Neuronal stem cell (in vitro differentiated cells): ENCODE measurements around the gene MARVELD3.

Source experiments
- DNase-seq: peaks from one replicate; pipeline ENCODE4 v3.0.0-alpha.2; 2013; ENCODE audit warnings: low spot score
- H2AFZ ChIP-seq: one replicate; pipeline ENCODE4 v1.6.1; 2013; ENCODE audit warnings: mild to moderate bottlenecking, low read length, inconsistent platforms
- H2AK5ac ChIP-seq: 2 replicates; pipeline ENCODE4 v1.6.1; 2013; ENCODE audit warnings: low read depth, mild to moderate bottlenecking, inconsistent platforms, low read length, moderate library complexity, mixed read lengths
- H2BK120ac ChIP-seq: 2 replicates; pipeline ENCODE4 v1.6.1; 2013; ENCODE audit warnings: low read depth, mild to moderate bottlenecking, inconsistent platforms, low read length, moderate library complexity, mixed read lengths
- H2BK12ac ChIP-seq: one replicate; pipeline ENCODE4 v1.6.1; 2013; ENCODE audit warnings: low read length, inconsistent platforms
- H2BK15ac ChIP-seq: 2 replicates; pipeline ENCODE4 v1.6.1; 2013; ENCODE audit warnings: mild to moderate bottlenecking, low read length, inconsistent platforms, mixed read lengths
- H2BK5ac ChIP-seq: one replicate; pipeline ENCODE4 v1.6.1; 2013; ENCODE audit warnings: inconsistent platforms, mild to moderate bottlenecking, low read length, moderate library complexity
- H3K14ac ChIP-seq: one replicate; pipeline ENCODE4 v1.6.1; 2013; ENCODE audit warnings: low read length, inconsistent platforms
- H3K18ac ChIP-seq: 2 replicates; pipeline ENCODE4 v1.6.1; 2013; ENCODE audit warnings: low read length, inconsistent platforms
- H3K23ac ChIP-seq: 2 replicates; pipeline ENCODE4 v1.6.1; 2013; ENCODE audit warnings: low read depth, mild to moderate bottlenecking, mixed read lengths, low read length, inconsistent platforms; ENCODE audit not compliant: poor library complexity
- H3K27ac ChIP-seq: replicated peaks from 3 replicates; pipeline ENCODE4 v1.5.1; 2013; ENCODE audit warnings: low read length, inconsistent platforms
- H3K27me3 ChIP-seq, 3 experiments: 2 replicates each; pipeline ENCODE4 v1.6.1; 2013; ENCODE audit warnings: low read length in 3 of 3, mild to moderate bottlenecking in 2 of 3, inconsistent platforms in 1 of 3, low read depth in 1 of 3, mixed read lengths in 1 of 3, moderate library complexity in 1 of 3; ENCODE audit not compliant: control insufficient read depth in 3 of 3, insufficient read depth in 3 of 3
- H3K36me3 ChIP-seq, 2 donors: replicated peaks in 1 of 2; 2 replicates each; pipeline ENCODE4 v1.6.1; 2013; ENCODE audit warnings: low read length in 2 of 2; ENCODE audit not compliant: control insufficient read depth in 2 of 2, insufficient read depth in 2 of 2
- H3K4ac ChIP-seq: 2 replicates; pipeline ENCODE4 v1.6.1; 2013; ENCODE audit warnings: inconsistent platforms, mild to moderate bottlenecking, low read length, moderate library complexity
- H3K4me1 ChIP-seq, 2 donors: 1 replicate in 1 of 2; 2 replicates in 1 of 2; pipeline ENCODE4 v1.6.1; 2013; ENCODE audit warnings: low read length in 2 of 2, low read depth in 1 of 2; ENCODE audit not compliant: control insufficient read depth in 2 of 2, insufficient read depth in 1 of 2
- H3K4me2 ChIP-seq: one replicate; pipeline ENCODE4 v1.6.1; 2013; ENCODE audit warnings: mild to moderate bottlenecking, low read length, inconsistent platforms; ENCODE audit not compliant: insufficient read depth, poor library complexity, severe bottlenecking
- H3K4me3 ChIP-seq, 2 donors: 2 replicates each; pipeline ENCODE4 v1.5.1; 2013; ENCODE audit warnings: low read length in 2 of 2, mild to moderate bottlenecking in 2 of 2, inconsistent platforms in 1 of 2, moderate library complexity in 1 of 2
- H3K79me1 ChIP-seq: one replicate; pipeline ENCODE4 v1.6.1; 2013; ENCODE audit warnings: low read depth, mild to moderate bottlenecking, inconsistent platforms, low read length, moderate library complexity
- H3K9ac ChIP-seq: one replicate; pipeline ENCODE4 v1.6.1; 2013; ENCODE audit warnings: mild to moderate bottlenecking, low read depth, low read length, inconsistent platforms; ENCODE audit not compliant: poor library complexity
- H3K9me3 ChIP-seq, 2 donors: replicated peaks in 1 of 2; 2 replicates each; pipeline versions ENCODE3 to v1.6.1; 2013; ENCODE audit warnings: low read length in 2 of 2, mild to moderate bottlenecking in 2 of 2, inconsistent platforms in 1 of 2, low read depth in 1 of 2, mixed read lengths in 1 of 2, moderate library complexity in 1 of 2; ENCODE audit not compliant: control insufficient read depth in 2 of 2, insufficient read depth in 1 of 2
- H4K8ac ChIP-seq: one replicate; pipeline ENCODE4 v1.6.1; 2013; ENCODE audit warnings: low read depth, mild to moderate bottlenecking, inconsistent platforms, low read length, moderate library complexity
- H4K91ac ChIP-seq: one replicate; pipeline ENCODE4 v1.6.1; 2013; ENCODE audit warnings: low read length, low read depth, mild to moderate bottlenecking, inconsistent platforms; ENCODE audit not compliant: poor library complexity
- WGBS, 2 donors: extraction: QIAGEN DNeasy Blood & Tissue Kit; methylation state at CpG; one replicate each; pipeline ENCODE4 v1.1.7; 2013; ENCODE audit warnings: missing lambda C conversion rate in 2 of 2, mixed read lengths in 1 of 2; ENCODE audit not compliant: insufficient read length in 2 of 2, insufficient replicate concordance in 1 of 2; ENCODE audit errors: extremely low coverage in 2 of 2; 5-methylcytosine and 5-hydroxymethylcytosine counted together

Gene MARVELD3

DNA sequence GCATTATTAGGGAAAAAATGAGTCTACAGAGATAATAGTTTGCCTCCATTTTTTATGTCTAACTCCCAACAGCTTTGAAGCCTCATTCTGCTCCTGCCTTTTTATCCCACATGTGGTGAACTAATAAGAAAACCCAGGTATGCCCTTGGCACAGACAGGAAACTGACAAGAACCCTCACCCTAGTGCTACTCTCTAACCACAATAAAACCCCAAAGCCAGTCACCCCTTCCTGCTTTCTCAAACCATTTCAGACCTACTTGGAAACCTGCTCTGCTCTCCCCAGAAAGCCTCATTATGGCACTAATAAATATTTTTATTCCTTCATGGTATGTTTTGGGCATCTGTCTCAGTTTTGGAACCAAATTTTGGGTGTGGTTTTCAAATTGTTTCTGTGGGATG is 3.9 kb upstream of the MARVELD3 start:
- no peaks in the 10 kb centered on the region for H3K79me1 ChIP-seq
- no peak overlapping the region for H2BK120ac ChIP-seq
- peaks cover 0 to 1% of the 10 kb centered on the region in 2 donors for H3K9me3 ChIP-seq
- no peak overlapping the region for H3K14ac ChIP-seq
- no peak overlapping the region for H3K27ac ChIP-seq
- no peak overlapping the region for H3K9ac ChIP-seq
- H2BK12ac ChIP-seq, result no peak overlapping the region
- H3K18ac ChIP-seq, result no peak overlapping the region
- DNase-seq, result no peak
- H4K91ac ChIP-seq, result no peak overlapping the region
- H3K36me3 ChIP-seq, result no peaks in the 10 kb centered on the region
- no peak overlapping the region for H3K4me3 ChIP-seq
- H2BK15ac ChIP-seq, result no peak overlapping the region
- H2AFZ ChIP-seq, result no peak overlapping the region
- no peak overlapping the region for H4K8ac ChIP-seq
- H2BK5ac ChIP-seq, result no peak overlapping the region
- no peak overlapping the region for H3K4me2 ChIP-seq
- no peak overlapping the region for H2AK5ac ChIP-seq
- no peak overlapping the region for H3K23ac ChIP-seq
- peaks cover 0 to 4% of the 10 kb centered on the region in 2 donors for H3K4me1 ChIP-seq
- H3K4ac ChIP-seq, result no peak overlapping the region
- H3K27me3 ChIP-seq, result peaks cover 8 to 39% (median 23%) of the 10 kb centered on the region in 3 experiments

GRCh38 chr16:71623597-71623996 is 2.4 kb upstream of the MARVELD3 start:
- H3K4ac ChIP-seq, result no peak overlapping the region
- H3K27ac ChIP-seq, result no peak overlapping the region
- no peak overlapping the region for H3K9ac ChIP-seq
- no peak overlapping the region for H3K4me3 ChIP-seq
- no peak overlapping the region for H3K18ac ChIP-seq
- no peak overlapping the region for H4K8ac ChIP-seq
- no peak overlapping the region for H3K14ac ChIP-seq
- no peak overlapping the region for H2AK5ac ChIP-seq
- H3K9me3 ChIP-seq, result peaks cover 1 to 3% of the 10 kb centered on the region in 2 donors
- no peak overlapping the region for H2AFZ ChIP-seq
- H3K36me3 ChIP-seq, result peaks cover 0 to under 1% of the 10 kb centered on the region in 2 donors
- no peak overlapping the region for H3K23ac ChIP-seq
- no peak overlapping the region for H4K91ac ChIP-seq
- H2BK5ac ChIP-seq, result no peak overlapping the region
- no peak overlapping the region for H2BK120ac ChIP-seq
- H3K27me3 ChIP-seq, result peaks cover 8 to 47% (median 30%) of the 10 kb centered on the region in 3 experiments
- no peak overlapping the region for H3K4me2 ChIP-seq
- no peak for DNase-seq
- H3K4me1 ChIP-seq, result peaks cover 0 to 5% of the 10 kb centered on the region in 2 donors
- H3K79me1 ChIP-seq, result no peaks in the 10 kb centered on the region
- no peak overlapping the region for H2BK12ac ChIP-seq
- no CpG with 5 or more reads among the region's 3 CpGs for WGBS, 2 donors
- no peak overlapping the region for H2BK15ac ChIP-seq

GRCh38 chr16:71625113-71625850 is 702 bp upstream of the MARVELD3 start:
- no peak overlapping the region for H4K91ac ChIP-seq
- no peak overlapping the region for H3K4me2 ChIP-seq
- H2BK15ac ChIP-seq, result no peak overlapping the region
- H3K27me3 ChIP-seq, result peaks cover 8 to 47% (median 30%) of the 10 kb centered on the region in 3 experiments
- no peaks in the 10 kb centered on the region for H3K79me1 ChIP-seq
- peaks cover 2 to 11% of the 10 kb centered on the region in 2 donors for H3K4me1 ChIP-seq
- H3K27ac ChIP-seq, result no peak overlapping the region
- peaks cover 0 to 2% of the 10 kb centered on the region in 2 donors for H3K36me3 ChIP-seq
- peaks cover 1 to 3% of the 10 kb centered on the region in 2 donors for H3K9me3 ChIP-seq
- no peak overlapping the region for H2BK12ac ChIP-seq
- no peak overlapping the region for H2AFZ ChIP-seq
- WGBS, 2 donors, result 91% methylated on average over 3 of the region's 7 CpGs; no CpG with 5 or more reads in 1 of the 2 donors
- no peak overlapping the region for H3K14ac ChIP-seq
- no peak for DNase-seq
- no peak overlapping the region for H2BK5ac ChIP-seq
- H3K9ac ChIP-seq, result no peak overlapping the region
- H3K4me3 ChIP-seq, result peak overlapping the region in 1 of 2 donors; percentile 3
- H2BK120ac ChIP-seq, result no peak overlapping the region
- H3K4ac ChIP-seq, result no peak overlapping the region
- H3K18ac ChIP-seq, result no peak overlapping the region
- H3K23ac ChIP-seq, result no peak overlapping the region
- no peak overlapping the region for H2AK5ac ChIP-seq
- no peak overlapping the region for H4K8ac ChIP-seq

DNA sequence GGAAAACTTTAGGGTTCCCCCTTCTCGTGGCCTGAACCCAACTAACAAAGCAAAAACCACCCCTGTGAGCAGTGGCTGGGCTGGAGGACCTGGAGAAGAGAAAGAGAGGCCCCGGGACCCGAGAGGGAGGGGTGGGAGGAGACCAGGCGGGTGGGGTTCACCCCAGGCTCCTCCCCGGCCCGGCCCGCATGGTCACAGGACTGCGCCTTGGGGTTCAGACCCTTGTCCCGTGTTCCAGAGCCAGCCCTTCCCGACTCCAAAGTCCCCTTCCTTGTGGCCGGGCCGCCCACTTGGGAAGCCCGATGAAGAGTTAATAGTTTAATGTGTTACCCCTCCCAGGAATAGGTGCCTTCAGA is 852 bp downstream of the MARVELD3 start:
- Histone ChIP-seq H3K18ac (peak overlapping the region; percentile 31), H3K23ac (no peak overlapping the region), H3K4me2 (peak overlapping the region; percentile 80), H2BK5ac (no peak overlapping the region), H2AK5ac (no peak overlapping the region), H3K9me3 (peaks cover 1 to 3% of the 10 kb centered on the region in 2 donors), H3K9ac (no peak overlapping the region), H4K8ac (no peak overlapping the region), H3K36me3 (peaks cover 0 to 2% of the 10 kb centered on the region in 2 donors), H3K4me1 (peaks cover 2 to 11% of the 10 kb centered on the region in 2 donors), H2AFZ (peak overlapping the region; percentile 97), H3K4me3 (peak overlapping the region; percentile 43 to 77), H2BK120ac (peak overlapping the region; percentile 47), H2BK15ac (peak overlapping the region; percentile 67), H2BK12ac (no peak overlapping the region), H3K27me3 (peaks cover 8 to 47% (median 30%) of the 10 kb centered on the region in 3 experiments), H4K91ac (no peak overlapping the region), H3K79me1 (no peaks in the 10 kb centered on the region), H3K27ac (no peak overlapping the region), H3K4ac (no peak overlapping the region), H3K14ac (no peak overlapping the region)
- no CpG with 5 or more reads among the region's 13 CpGs for WGBS, 2 donors
- DNase-seq, result no peak
